Activated B cell treated with CpG ODN at 0.5 μM for 24 hours (primary cell): Measurements from ENCODE around the gene ADGRA1. TPM values are rescaled to one million over a fixed set of nuclear protein-coding genes. Genes with fewer than 3 reads are reported as not detected.
"Not testable (repeated sequence)": the region's sequence is repeated elsewhere in the genome, so short reads cannot be mapped to it uniquely, and the experiment has no call there.

Experiments
- ATAC-seq: fragments of 200-7000 bp; cut with Tn5 transposase; one replicate; pipeline ENCODE4 v1.10.0; 2021; ENCODE audit warnings: low read depth, mild to moderate bottlenecking, moderate library complexity
- CTCF ChIA-PET: fragments of 350-600 bp; sonication (Branson Sonifier 250); formaldehyde crosslinking; loops from one replicate; lab custom pipeline; 2021; ENCODE audit warnings: antibody characterized with exemption; lab: Charles Lee
- POLR2A ChIA-PET: fragments of 350-600 bp; sonication (Branson Sonifier 250); formaldehyde crosslinking; loops from one replicate; lab custom pipeline; 2021; ENCODE audit warnings: antibody characterized with exemption; lab: Charles Lee
- DNase-seq: peaks from one replicate; pipeline ENCODE4 v3.0.0; 2022
- H3K27ac Mint-ChIP-seq: one replicate; pipeline ENCODE4 v1.8.0; 2020; ENCODE audit warnings: mixed read lengths
- H3K27me3 Mint-ChIP-seq: one replicate; pipeline ENCODE4 v1.8.0; 2021; ENCODE audit warnings: mixed read lengths
- H3K36me3 Mint-ChIP-seq: one replicate; pipeline ENCODE4 v1.8.0; 2021; ENCODE audit warnings: low read depth, mixed read lengths
- H3K4me1 Mint-ChIP-seq: one replicate; pipeline ENCODE4 v1.8.0; 2021; ENCODE audit warnings: mixed read lengths
- H3K4me3 Mint-ChIP-seq: one replicate; pipeline ENCODE4 v1.8.0; 2020; ENCODE audit warnings: mild to moderate bottlenecking, mixed read lengths
- H3K9me3 Mint-ChIP-seq: one replicate; pipeline ENCODE4 v1.8.0; 2020; ENCODE audit warnings: mixed read lengths
- intact Hi-C: fragments of 100-400 bp; cut with micrococcal nuclease; formaldehyde crosslinking; loops from one replicate; pipeline ENCODE4 v1.15.1; 2024
- total RNA-seq: library from RNA; stranded (reverse); gene quantifications from 2 replicates; pipeline ENCODE4 v1.2.3, GENCODE V29; 2022
- TF ChIP-seq, protein P1 (sequence below): fragments of 200-600 bp; IDR thresholded peaks from one replicate; pipeline ENCODE4 v1.8.0; 2022; ENCODE audit warnings: antibody characterized with exemption, mild to moderate bottlenecking

The ADGRA1 gene
- total RNA-seq, 1 donor from 2014 or later: not detected

DNA sequence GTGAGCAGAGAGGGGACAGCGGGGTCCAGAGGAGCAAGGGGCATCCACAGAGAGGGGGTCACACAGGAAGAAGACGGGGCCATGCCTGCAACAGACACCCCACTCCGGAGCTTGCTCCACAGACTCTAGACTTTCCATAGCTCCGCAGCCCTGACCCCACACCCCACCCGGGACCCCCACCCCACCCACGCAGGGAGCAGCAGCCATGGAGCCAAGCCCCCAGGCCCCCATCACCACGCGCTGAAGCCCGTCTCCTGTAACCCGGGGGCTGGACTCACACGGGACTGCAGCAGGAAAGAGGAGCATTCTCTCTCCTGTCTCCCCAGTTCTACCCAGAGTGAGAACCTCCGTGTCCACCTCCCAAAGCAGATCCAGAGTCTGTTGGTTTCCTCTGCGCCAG is 38.8 kb upstream of the ADGRA1 start:
- CTCF ChIA-PET: no interaction called here
- H3K4me3 Mint-ChIP-seq: no peak overlapping the region
- H3K9me3 Mint-ChIP-seq: no peaks in the 10 kb centered on the region
- no peaks in the 10 kb centered on the region for H3K36me3 Mint-ChIP-seq
- DNase-seq: no peak
- POLR2A ChIA-PET: no interaction called here
- no peaks in the 10 kb centered on the region for H3K27me3 Mint-ChIP-seq
- H3K4me1 Mint-ChIP-seq: no peaks in the 10 kb centered on the region
- ATAC-seq: no peak
- intact Hi-C loops: no loop called here
- no peak overlapping the region for H3K27ac Mint-ChIP-seq
- TF ChIP-seq, protein P1, sequence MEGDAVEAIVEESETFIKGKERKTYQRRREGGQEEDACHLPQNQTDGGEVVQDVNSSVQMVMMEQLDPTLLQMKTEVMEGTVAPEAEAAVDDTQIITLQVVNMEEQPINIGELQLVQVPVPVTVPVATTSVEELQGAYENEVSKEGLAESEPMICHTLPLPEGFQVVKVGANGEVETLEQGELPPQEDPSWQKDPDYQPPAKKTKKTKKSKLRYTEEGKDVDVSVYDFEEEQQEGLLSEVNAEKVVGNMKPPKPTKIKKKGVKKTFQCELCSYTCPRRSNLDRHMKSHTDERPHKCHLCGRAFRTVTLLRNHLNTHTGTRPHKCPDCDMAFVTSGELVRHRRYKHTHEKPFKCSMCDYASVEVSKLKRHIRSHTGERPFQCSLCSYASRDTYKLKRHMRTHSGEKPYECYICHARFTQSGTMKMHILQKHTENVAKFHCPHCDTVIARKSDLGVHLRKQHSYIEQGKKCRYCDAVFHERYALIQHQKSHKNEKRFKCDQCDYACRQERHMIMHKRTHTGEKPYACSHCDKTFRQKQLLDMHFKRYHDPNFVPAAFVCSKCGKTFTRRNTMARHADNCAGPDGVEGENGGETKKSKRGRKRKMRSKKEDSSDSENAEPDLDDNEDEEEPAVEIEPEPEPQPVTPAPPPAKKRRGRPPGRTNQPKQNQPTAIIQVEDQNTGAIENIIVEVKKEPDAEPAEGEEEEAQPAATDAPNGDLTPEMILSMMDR: no peak

- DNase-seq: no peak
- Mint-ChIP-seq H3K27me3 (no peaks in the 10 kb centered on the region), H3K9me3 (no peaks in the 10 kb centered on the region), H3K27ac (no peak overlapping the region), H3K36me3 (no peaks in the 10 kb centered on the region), H3K4me3 (no peak overlapping the region), H3K4me1 (no peaks in the 10 kb centered on the region)
- CTCF ChIA-PET: no interaction called here
- TF ChIP-seq, protein P1: no peak
- POLR2A ChIA-PET: no interaction called here
- intact Hi-C loops: no loop called here
- ATAC-seq: no peak
These were observed 38.1 kb upstream of the ADGRA1 start for GRCh38 chr10:133049639-133050038.

GRCh38 chr10:133050371-133050770 is 37.4 kb upstream of the ADGRA1 start:
- ChIA-PET POLR2A (no interaction called here), CTCF (no interaction called here)
- Mint-ChIP-seq H3K4me1 (no peaks in the 10 kb centered on the region), H3K36me3 (no peaks in the 10 kb centered on the region), H3K27ac (no peak overlapping the region), H3K9me3 (no peaks in the 10 kb centered on the region), H3K4me3 (no peak overlapping the region), H3K27me3 (no peaks in the 10 kb centered on the region)
- TF ChIP-seq, protein P1: no peak
- intact Hi-C loops: no loop called here
- no peak for DNase-seq
- no peak for ATAC-seq

DNA sequence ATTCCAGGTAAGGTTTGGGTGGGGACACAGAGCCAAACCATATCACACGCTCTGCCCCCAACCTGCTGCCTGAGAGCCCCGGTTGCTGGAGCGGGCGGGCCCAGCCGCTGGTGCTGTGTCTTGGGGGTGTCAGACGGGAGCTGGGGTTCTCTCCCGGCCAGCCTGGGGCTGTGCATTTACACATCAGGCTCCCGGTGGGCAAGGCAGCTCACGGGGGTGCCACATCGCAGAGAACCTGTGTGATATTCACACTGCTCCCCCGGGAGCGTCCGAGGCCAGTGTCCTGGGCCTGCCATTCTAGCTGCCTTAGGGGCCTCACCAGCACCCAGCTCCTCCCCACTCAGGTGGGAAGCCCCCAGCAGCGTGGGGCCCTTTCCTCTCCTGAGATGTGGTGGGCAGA is 35.6 kb upstream of the ADGRA1 start:
- Mint-ChIP-seq H3K4me1 (no peaks in the 10 kb centered on the region), H3K27me3 (no peaks in the 10 kb centered on the region), H3K27ac (no peak overlapping the region), H3K36me3 (no peaks in the 10 kb centered on the region), H3K9me3 (no peaks in the 10 kb centered on the region), H3K4me3 (no peak overlapping the region)
- intact Hi-C loops: no loop called here
- no peak for DNase-seq
- POLR2A ChIA-PET: no interaction called here
- CTCF ChIA-PET: no interaction called here
- no peak for ATAC-seq
- TF ChIP-seq, protein P1: no peak

DNA sequence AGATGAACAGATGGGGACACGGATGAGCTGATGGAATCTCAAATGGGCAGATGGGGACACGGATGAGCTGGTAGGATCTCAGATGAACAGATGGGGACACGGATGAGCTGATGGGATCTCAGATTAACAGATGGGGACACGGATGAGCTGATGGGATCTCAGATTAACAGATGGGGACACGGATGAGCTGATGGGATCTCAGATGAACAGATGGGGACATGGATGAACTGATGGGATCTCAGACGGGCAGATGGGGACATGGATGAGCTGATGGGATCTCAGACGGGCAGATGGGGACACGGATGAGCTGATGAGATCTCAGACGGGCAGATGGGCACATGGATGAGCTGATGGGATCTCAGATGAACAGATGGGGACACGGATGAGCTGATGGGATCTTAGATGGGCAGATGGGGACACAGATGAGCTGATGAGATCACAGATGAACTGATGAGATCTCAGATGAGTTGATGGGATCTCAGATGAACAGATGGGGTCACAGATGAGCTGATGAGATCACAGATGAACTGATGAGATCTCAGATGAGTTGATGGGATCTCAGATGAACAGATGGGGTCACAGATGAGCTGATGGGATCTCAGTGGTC is 34.1 kb upstream of the ADGRA1 start:
- H3K9me3 Mint-ChIP-seq, H3K27me3 Mint-ChIP-seq, H3K4me3 Mint-ChIP-seq, DNase-seq, POLR2A ChIA-PET, H3K27ac Mint-ChIP-seq, CTCF ChIA-PET, ATAC-seq, H3K4me1 Mint-ChIP-seq, intact Hi-C loops, H3K36me3 Mint-ChIP-seq: not testable (repeated sequence)

- no peaks in the 10 kb centered on the region for H3K9me3 Mint-ChIP-seq
- TF ChIP-seq, protein P1: no peak
- intact Hi-C loops: no loop called here
- no peak for ATAC-seq
- CTCF ChIA-PET: no interaction called here
- no peak overlapping the region for H3K4me3 Mint-ChIP-seq
- no peaks in the 10 kb centered on the region for H3K27me3 Mint-ChIP-seq
- no peak overlapping the region for H3K27ac Mint-ChIP-seq
- H3K4me1 Mint-ChIP-seq: no peaks in the 10 kb centered on the region
- no peak for DNase-seq
- POLR2A ChIA-PET: no interaction called here
- H3K36me3 Mint-ChIP-seq: no peaks in the 10 kb centered on the region
These were observed 32.3 kb upstream of the ADGRA1 start for GRCh38 chr10:133055470-133055869.
